ENCODE measurements around the gene PAN2.

The PAN2 gene

DNA sequence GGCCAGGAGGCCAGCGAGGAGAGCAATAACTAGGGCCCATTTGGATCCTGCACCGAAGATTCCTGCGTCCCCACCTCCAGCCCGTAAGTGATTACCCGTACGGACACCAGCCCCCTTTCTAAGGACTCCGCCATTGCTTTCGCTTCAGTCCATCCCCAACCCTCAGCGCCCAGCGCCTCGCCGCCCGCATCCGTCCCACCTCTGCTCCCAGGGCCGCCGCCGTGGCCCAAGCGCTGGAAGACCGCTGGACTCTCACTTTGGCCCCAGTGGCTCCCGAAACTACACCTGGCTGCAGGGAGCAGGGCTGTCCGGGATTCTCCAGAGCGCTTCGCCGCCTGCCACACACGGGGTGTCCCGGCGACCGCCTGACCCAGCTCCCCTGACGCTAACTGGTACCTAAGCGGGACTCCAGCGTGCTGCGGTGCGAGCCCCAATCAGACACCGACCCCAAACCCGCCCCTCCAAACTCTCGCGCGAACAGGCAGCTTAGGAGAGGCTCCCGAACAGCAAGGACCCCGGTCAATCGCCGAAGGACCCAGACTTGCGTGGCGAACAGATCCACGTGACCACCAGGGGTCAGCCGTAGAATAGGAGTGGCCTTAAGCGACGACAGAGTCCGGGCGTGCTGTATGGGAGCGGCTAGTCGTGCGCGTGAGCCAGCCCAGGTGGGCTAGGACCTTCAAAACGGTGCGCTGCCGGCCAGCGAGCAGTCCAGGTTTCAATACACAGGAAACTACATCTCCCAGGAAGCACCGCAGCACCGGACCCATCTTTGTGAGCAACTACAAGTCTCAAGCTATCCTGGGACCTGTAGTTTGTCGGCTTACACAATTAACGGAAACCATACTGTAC is 18.0 kb downstream of the PAN2 start, which contains the start of gene CNPY2:
Gene CNPY2, minus strand, starts transcription at position 367 of the 852 bp plus-strand sequence. CDS start 771 bp downstream, outside the sequence.
- TF ChIP-seq, protein P1, sequence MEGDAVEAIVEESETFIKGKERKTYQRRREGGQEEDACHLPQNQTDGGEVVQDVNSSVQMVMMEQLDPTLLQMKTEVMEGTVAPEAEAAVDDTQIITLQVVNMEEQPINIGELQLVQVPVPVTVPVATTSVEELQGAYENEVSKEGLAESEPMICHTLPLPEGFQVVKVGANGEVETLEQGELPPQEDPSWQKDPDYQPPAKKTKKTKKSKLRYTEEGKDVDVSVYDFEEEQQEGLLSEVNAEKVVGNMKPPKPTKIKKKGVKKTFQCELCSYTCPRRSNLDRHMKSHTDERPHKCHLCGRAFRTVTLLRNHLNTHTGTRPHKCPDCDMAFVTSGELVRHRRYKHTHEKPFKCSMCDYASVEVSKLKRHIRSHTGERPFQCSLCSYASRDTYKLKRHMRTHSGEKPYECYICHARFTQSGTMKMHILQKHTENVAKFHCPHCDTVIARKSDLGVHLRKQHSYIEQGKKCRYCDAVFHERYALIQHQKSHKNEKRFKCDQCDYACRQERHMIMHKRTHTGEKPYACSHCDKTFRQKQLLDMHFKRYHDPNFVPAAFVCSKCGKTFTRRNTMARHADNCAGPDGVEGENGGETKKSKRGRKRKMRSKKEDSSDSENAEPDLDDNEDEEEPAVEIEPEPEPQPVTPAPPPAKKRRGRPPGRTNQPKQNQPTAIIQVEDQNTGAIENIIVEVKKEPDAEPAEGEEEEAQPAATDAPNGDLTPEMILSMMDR (IDR thresholded peaks at IDR 0.05; ENCODE audit: low read depth, low read length): no peak
- H3K4me3 ChIP-seq (ENCODE audit: low read depth, low read length): peak within 1 kb of the TSS; percentile 96

DNA sequence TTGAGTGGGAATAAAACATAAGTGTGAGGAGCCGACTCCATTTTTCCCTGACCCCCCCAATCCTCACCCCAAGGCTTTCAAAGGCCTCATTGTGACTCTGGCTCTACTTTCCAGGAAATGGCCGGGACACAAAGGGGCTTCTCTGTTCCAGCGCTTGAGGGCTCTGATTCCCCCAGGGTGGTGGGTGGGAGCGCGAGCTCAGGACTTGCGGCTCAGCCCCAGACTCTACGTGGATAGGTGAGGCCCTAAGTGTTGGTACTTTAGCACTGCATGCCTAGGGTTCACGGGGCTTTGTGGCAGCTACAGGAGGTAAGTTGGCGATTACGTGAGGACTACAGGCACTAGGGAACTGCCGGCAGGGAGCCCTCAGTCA is 18.6 kb downstream of the PAN2 start:
- peak overlapping the region; percentile 96 for H3K4me3 ChIP-seq (ENCODE audit: low read depth, low read length)
- TF ChIP-seq, protein P1 (IDR thresholded peaks at IDR 0.05; ENCODE audit: low read depth, low read length): no peak

DNA sequence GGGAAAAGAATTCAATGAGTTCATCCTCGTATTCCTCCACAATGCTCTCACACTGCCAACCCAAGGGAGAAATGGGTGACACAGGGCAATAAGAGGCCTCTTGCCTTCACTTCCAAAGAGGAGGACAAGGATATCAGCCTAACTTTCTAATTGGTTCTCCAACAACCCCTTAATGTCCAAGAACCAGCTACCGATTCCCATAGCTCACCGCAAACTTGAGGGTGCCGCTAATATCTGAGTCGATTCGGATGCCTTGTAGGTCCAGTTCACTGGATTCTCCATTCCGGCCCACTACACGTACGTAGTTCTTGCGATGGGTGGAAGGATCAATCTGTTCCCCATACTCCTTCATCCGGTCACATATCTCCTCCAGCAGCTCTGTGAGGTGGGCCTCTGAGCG is 22.8 kb downstream of the PAN2 start:
- TF ChIP-seq, protein P1 (IDR thresholded peaks at IDR 0.05; ENCODE audit: low read depth, low read length): no peak
- H3K4me3 ChIP-seq (ENCODE audit: low read depth, low read length): no peak overlapping the region

DNA sequence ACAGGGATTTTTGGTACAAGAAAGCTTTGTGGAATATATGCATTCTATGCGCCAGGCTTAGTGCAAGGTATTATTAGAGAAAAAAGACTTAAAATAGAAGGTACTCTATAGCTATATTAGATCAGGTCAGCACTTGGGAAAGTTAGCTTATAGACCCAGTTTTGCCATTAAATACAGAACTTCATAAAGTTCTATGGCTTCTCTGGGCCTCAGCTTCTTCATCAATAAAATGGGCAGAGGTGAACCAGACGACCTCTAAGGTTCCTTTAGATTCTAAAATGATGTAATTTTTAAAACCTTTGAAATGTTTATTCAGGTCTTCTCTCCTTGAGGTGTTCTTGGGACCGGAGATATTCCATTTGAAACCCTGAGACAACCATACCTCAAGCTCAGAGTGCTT is 25.1 kb downstream of the PAN2 start:
- H3K4me3 ChIP-seq (ENCODE audit: low read depth, low read length): no peak overlapping the region
- TF ChIP-seq, protein P1 (IDR thresholded peaks at IDR 0.05; ENCODE audit: low read depth, low read length): no peak

DNA sequence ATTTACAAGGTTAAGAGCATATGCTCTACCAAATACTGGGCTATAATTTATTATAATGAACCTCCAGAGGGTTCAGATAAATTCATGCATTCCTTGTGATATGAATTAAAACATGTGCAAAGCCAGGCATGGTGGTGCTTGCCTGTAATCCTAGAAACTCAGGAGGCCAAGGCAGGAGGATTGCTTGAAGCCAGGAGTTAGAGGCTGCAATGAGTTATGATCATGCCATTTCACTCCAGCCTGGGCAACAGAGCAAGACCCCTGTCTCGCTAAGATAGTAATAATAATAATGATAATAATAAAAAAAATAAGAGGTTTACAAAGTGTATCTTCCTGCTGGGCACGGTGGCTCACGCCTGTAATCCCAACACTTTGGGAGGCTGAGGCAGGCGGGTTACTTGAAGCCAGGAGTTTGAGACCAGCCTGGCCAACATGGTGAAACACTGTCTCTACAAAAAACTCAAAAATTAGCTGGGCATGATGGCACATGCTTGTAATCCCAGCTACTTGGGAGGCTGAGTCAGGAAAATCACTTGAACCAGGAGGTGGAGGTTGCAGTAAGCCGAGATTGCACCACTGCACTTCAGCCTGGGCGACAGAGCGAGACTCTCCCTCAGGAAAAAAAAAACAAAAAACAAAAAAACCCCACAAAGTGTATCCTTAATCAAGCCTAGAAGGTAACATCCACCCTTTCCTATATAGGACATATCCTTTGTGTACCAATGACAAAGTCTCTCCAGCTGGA is 26.4 kb downstream of the PAN2 start:
- no peak overlapping the region for H3K4me3 ChIP-seq (ENCODE audit: low read depth, low read length)
- TF ChIP-seq, protein P1 (IDR thresholded peaks at IDR 0.05; ENCODE audit: low read depth, low read length): no peak

DNA sequence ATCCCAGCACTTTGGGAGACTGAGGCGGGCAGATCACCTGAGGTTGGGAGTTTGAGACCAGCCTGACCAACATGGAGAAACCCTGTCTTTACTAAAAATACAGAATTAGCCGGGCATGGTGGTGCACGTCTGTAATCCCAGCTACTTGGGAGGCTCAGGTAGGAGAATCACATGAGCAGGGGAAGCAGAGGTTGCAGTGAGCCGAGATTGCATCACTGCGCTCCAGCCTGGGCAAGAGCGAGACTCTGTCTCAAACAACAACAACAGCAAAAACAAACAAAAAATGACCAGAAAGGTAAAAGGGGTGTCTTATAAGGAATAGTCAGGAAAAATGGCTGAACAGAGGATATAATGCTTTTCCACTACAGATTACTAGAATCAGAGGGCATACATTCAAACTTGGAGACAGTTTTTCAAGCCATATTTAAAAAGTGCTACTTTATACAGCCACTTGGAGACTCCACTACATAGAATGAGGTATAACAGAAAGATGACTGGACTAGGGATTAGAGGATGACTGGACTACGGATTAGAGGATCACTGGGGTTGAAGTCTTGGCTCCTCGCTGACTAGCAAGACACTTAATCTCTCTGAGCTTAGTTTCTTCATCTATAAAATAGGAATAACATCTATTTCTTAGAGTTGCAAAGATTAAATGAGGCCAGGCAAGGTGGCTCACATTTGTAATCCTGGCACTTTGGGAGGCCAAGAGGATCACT is 28.8 kb downstream of the PAN2 start:
- H3K4me3 ChIP-seq (ENCODE audit: low read depth, low read length): no peak overlapping the region
- TF ChIP-seq, protein P1 (IDR thresholded peaks at IDR 0.05; ENCODE audit: low read depth, low read length): no peak
